ENCODE measurements around the gene NABP2. TPM values are rescaled to one million over a fixed set of nuclear protein-coding genes. Genes with fewer than 3 reads are reported as not detected.

NABP2 gene
- total and polyA plus RNA-seq, 2 donors (not counting 3 experiments of a cell fraction or from before 2014, with no cell fraction given), result 42.4 to 59.7 TPM

GRCh38 chr12:56253091-56253490, 28.9 kb downstream of the NABP2 start:
- Histone ChIP-seq H3K4me2 (ENCODE audit: insufficient read depth, low read length) (no peak overlapping the region), H4K20me1 (replicated peaks; ENCODE audit: control insufficient read depth, extremely low read depth, insufficient read depth, low read length) (no peaks in the 10 kb centered on the region), H2AFZ (ENCODE audit: low read depth, low read length) (no peak overlapping the region), H3K36me3 (ENCODE audit: control insufficient read depth in 2 of 2, extremely low read depth in 1 of 2, insufficient read depth in 2 of 2, low read length in 2 of 2) (peaks cover 28 to 52% of the 10 kb centered on the region in 2 experiments), H3K27me3 (ENCODE audit: control insufficient read depth in 2 of 2, insufficient read depth in 2 of 2, low read length in 2 of 2) (no peaks in the 10 kb centered on the region), H3K79me2 (ENCODE audit: control insufficient read depth, insufficient read depth, low read length) (peaks cover 26% of the 10 kb centered on the region), H3K9me3 (replicated peaks; ENCODE audit: control insufficient read depth, insufficient read depth, low read length) (no peaks in the 10 kb centered on the region), H3K27ac (ENCODE audit: insufficient read depth, low read depth, low read length) (no peak overlapping the region), H3K9me1 (replicated peaks; ENCODE audit: control insufficient read depth, extremely low read depth, insufficient read depth, low read length) (no peaks in the 10 kb centered on the region), H3K4me1 (ENCODE audit: control insufficient read depth, extremely low read depth, insufficient read depth, low read length) (peaks cover 12% of the 10 kb centered on the region), H3K9ac (replicated peaks; ENCODE audit: extremely low read depth, insufficient read depth, low read length) (no peak overlapping the region), H3K4me3 (replicated peaks in 1 of 3; ENCODE audit: insufficient read depth in 1 of 3, low read depth in 1 of 3, low read length in 3 of 3) (no peak overlapping the region)
- BruUV-seq (replicated peaks), result no TSS peak
- TF ChIP-seq GATA2 (IDR thresholded peaks at IDR 0.05; ENCODE audit: insufficient read depth, insufficient read length, low read depth, low read length), result no peak
- dilution Hi-C loops (cut with MboI; ENCODE audit: extremely low pct_ligation_motif_present, low sequenced_read_pairs), result no loop called here
- intact Hi-C loops (cut with micrococcal nuclease), result no loop called here
- FAIRE-seq (no peak), DNase-seq (ENCODE audit: low read depth, low spot score) (no peak)
- POLR2A ChIA-PET, result no interaction called here
- CTCF ChIA-PET, result interaction anchor here (1.1 to 1.4 kb wide), 2 partner anchors 12 to 47 kb away, joined by 3 read pairs; no protein-coding TSS in a partner anchor

GRCh38 chr12:56255671-56256070, 31.5 kb downstream of the NABP2 start:
- no peak overlapping the region for H3K4me2 ChIP-seq (ENCODE audit: insufficient read depth, low read length)
- TF ChIP-seq POLR2AphosphoS5 (IDR thresholded peaks at IDR 0.05; ENCODE audit: insufficient read depth, low read depth, low read length) (no peak), FOS (IDR thresholded peaks at IDR 0.05; ENCODE audit: borderline replicate concordance, insufficient read depth, low read length) (no peak), POLR2A (IDR thresholded peaks at IDR 0.05; ENCODE audit: low read depth, low read length) (no peak), MYC (IDR thresholded peaks at IDR 0.05; ENCODE audit: low read depth, low read length) (no peak), MAX (IDR thresholded peaks at IDR 0.05; ENCODE audit: insufficient read depth, insufficient read length) (no peak), GATA2 (IDR thresholded peaks at IDR 0.05; ENCODE audit: insufficient read depth, insufficient read length, low read depth, low read length) (no peak), JUN (IDR thresholded peaks at IDR 0.05; ENCODE audit: borderline replicate concordance, insufficient read depth, insufficient read length, low read depth) (no peak), EZH2 (IDR thresholded peaks at IDR 0.05; ENCODE audit: borderline replicate concordance, low read depth, low read length, severe bottlenecking) (no peak), CTCF (IDR thresholded peaks at IDR 0.05; ENCODE audit: extremely low read depth in 1 of 2, insufficient read depth in 1 of 2, low read depth in 1 of 2, low read length in 2 of 2) (no peak)
- peaks cover 18% of the 10 kb centered on the region for H3K4me1 ChIP-seq (ENCODE audit: control insufficient read depth, extremely low read depth, insufficient read depth, low read length)
- ChIA-PET CTCF (interaction anchor here (1.8 to 4.0 kb wide), 2 partner anchors 34 to 65 kb away, joined by 5 to 50 read pairs; partner anchors contain the start of genes RNF41 and SMARCC2), POLR2A (no interaction called here)
- dilution Hi-C loops (cut with MboI; ENCODE audit: extremely low pct_ligation_motif_present, low sequenced_read_pairs) (no loop called here), intact Hi-C loops (cut with micrococcal nuclease) (no loop called here)
- no peak overlapping the region for H3K4me3 ChIP-seq (replicated peaks in 1 of 3; ENCODE audit: insufficient read depth in 1 of 3, low read depth in 1 of 3, low read length in 3 of 3)
- DNase-seq (ENCODE audit: low read depth, low spot score) (no peak), FAIRE-seq (no peak)
- H3K9me3 ChIP-seq (replicated peaks; ENCODE audit: control insufficient read depth, insufficient read depth, low read length), result no peaks in the 10 kb centered on the region
- BruUV-seq (replicated peaks), result no TSS peak
- H3K36me3 ChIP-seq (ENCODE audit: control insufficient read depth in 2 of 2, extremely low read depth in 1 of 2, insufficient read depth in 2 of 2, low read length in 2 of 2), result peaks cover 24 to 40% of the 10 kb centered on the region in 2 experiments
- H3K9me1 ChIP-seq (replicated peaks; ENCODE audit: control insufficient read depth, extremely low read depth, insufficient read depth, low read length), result no peaks in the 10 kb centered on the region
- no peak overlapping the region for H2AFZ ChIP-seq (ENCODE audit: low read depth, low read length)
- peaks cover 26% of the 10 kb centered on the region for H3K79me2 ChIP-seq (ENCODE audit: control insufficient read depth, insufficient read depth, low read length)
- no peaks in the 10 kb centered on the region for H3K27me3 ChIP-seq (ENCODE audit: control insufficient read depth in 2 of 2, insufficient read depth in 2 of 2, low read length in 2 of 2)
- H3K9ac ChIP-seq (replicated peaks; ENCODE audit: extremely low read depth, insufficient read depth, low read length), result no peak overlapping the region
- no peaks in the 10 kb centered on the region for H4K20me1 ChIP-seq (replicated peaks; ENCODE audit: control insufficient read depth, extremely low read depth, insufficient read depth, low read length)
- no peak overlapping the region for H3K27ac ChIP-seq (ENCODE audit: insufficient read depth, low read depth, low read length)

Data from endothelial cell of umbilical vein (primary cell).